Effector CD8-positive, alpha-beta T cell (primary cell): ENCODE data around the gene FCHO1.
A peak's percentile ranks its signal among the peaks of the same experiment; 100 is the strongest.

Experiments
- DNase-seq: peaks from one replicate; lab custom pipeline; 2025; lab: John Stamatoyannopoulos, UW

FCHO1 gene

DNA sequence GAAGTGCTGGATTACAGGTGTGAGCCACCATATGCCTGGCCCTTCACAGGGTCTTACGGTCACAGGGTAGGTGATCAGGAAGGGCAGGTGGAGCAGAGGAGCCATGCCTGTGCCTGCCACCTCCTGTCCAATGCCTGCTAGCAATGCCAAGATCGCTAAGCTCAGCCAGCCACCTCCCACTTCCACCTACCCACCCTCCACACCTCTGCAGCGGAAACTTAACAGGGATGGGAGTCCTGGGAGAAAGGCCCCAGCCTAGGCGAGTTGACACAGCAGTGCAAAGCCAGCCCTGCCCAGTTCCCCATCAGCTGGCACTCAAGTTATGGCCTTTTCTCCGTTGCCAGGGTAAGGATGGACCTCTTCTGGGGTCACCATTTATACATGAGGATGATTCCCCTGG lies 15.9 kb upstream of the FCHO1 start:
- DNase-seq = no peak

DNA sequence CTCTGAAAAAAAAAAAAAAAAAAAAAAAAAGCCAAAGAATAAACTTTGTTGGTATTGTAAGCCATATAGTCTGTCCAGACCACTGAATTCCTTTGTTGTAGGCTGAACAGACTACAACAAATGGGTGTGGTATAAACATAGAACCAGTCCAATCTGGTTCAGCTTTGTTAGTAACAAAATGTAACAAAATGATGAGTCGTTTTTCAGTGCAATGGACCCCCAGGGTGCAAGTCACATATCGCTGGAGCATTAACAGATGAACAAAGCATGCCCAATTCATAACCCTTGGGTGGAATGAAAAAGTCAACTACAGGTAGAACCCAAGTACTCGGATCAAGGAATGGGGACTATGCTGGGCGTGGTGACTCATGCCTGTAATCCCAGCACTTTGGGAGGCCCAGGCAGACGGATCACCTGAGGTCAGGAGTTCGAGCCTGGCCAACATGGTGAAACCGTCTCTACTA lies 13.6 kb upstream of the FCHO1 start:
- DNase-seq = no peak

DNA sequence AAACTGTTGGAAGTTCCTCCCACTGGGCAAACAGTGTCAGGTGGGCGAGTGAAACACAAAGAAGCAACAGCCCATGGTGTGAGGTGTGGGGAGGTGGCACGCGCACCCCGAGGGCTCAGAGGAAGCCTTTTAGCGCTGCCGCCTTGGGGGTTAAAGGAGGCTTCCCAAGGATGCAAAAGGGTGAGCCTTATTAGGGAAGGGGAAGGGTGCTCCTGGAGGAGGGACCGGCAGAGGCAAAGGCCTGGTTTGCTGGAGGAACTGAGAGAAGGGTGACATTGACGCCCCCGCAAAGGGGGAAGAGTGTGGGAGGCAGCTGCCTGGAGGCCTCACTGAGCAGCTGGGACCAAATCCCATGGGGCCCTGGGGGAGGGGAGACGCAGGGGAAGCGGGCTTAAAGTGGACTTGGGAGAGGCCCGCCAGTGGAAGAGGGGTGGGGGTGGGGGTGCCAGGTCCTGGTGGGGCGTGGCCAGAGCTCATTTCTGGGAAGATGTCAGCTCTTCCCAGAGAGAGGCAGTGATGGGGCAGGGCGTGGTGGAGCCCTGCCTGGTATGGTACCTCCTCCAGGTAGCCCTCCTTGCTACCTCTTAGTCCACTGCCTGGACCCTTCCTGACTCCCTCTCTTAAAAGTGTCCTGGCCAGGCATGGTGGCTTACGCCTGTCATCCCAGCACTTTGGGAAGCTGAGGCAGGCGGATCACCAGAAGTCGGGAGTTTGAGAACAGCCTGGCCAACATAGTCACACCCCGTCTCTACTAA lies 12.0 kb upstream of the FCHO1 start:
- DNase-seq = no peak

DNA sequence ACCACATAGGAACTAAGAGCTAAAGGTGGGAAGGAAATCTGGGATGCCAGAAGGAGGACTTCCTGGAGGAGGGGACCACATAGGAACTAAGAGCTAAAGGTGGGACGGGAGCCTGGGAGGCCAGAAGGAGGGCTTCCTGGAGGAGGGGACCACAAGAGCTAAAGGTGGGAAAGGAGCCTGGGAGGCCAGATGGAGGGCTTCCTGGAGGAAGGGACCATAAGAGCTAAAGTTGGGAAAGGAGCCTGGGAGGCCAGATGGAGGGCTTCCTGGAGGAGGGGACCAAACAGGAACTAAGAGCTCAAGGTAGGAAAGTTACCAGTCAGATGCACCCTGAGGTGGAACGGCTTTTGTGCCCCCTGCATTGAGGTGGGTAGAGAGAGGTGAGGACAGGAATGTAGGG lies 9.8 kb upstream of the FCHO1 start:
- DNase-seq = no peak

DNA sequence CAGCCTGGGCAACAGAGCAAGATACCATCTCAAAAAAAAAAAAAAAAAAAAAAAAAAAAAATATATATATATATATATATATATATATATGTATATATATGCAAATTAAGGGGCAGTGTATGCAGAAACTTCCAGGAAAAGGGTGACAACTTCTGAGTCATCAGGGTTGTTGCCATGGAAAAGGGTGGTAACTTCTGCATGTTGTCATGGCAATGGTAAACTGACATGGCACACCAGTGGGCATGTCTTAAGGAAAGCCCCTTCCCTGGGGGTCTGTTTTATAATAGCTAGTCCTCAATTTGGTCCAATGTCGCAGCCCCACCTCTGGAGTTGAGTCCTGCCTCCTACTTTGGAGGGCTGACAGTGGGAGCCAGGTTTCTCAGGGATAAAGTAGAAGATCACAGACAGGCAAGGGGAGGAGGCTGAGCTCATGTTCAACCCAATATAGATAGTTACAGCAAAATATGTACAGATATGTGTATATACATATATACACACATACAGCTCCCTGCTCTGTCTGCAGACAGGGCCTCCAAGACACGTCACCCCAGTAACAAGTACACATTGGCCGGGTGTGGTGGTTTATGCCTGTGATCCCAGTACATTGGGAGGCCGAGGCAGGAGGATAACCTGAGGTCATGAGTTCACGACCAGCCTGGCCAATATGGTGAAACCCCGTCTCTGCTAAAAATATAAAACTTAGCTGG lies 7.2 kb upstream of the FCHO1 start:
- no peak for DNase-seq

DNA sequence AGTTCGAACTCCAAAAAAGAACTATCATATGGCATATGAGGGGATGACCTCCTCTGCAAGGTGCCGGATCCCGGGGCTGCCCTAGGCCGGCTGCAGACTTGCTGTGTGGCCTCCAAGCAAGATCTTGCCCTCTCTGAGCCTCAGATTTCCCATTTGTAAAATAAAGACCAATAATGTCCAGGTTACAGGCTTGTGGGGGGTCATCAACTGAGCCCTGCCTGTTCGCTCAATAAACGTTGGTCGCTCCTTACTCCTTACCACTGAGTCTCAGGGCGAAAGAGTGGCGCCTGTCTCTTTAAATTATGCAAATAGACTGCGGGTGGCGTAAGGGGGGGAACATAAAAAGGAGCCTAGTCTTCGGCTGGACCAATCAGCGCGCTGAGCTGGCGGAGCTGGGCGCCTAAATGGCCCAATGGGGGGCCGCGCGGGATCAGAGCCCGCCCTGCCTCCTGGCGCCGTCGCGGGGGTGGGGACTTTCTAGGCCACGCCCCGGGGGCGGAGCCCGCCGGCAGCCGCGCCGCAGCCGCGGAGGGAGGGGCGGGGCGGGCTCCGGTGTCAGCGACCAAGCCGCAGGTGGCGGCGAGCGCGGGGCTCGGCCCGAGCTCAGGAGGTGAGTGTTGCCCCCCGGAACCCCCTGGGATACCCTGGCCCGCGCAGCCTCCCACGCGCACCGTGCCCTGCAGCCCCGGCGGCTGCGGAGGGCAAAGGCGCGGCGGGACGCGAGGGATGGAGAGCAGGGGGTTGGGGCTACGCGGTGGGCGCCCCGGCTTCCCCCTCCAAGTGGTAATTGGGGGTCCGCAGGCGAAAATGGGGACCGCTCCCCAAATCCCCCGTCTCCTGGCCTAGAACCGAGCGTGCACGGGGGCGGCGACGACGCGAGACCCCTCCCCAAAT lies 3.8 kb upstream of the FCHO1 start:
- DNase-seq = peak; percentile 89

DNA sequence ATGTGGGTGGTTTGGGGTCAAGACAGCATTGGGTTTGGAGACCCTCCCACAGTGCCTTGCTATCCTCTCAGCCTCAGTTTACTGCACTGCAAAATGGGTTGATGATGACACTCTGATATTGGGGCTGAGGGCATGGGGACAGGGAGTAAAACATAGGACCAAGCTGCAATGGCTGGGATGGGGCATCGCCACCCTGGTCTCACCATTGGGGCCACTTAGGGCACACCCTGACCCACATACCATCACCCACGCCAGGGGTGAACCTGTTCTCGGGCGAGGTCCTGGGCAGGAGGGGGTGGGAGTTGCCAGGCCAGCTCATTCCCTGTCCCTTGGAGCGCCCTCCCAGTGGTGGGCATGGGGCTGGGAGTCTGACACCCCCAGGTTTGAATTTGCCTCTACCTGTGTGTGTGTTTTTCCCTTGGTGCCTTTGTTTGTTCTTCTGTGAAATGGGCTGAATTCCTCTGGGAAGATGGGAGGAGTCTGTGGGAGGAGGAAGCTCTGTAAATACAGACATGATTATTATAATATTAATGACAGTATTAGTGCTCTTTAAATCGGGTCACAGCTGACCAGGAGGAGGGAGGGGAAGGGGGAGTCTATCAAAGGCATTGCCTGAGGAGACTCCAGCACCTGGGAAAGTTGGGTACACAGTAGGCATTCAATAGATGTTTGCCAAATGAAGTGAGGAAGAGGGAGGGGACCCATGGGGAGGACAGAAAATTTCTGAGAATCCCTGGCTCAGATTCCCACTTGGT lies 2.2 kb upstream of the FCHO1 start:
- no peak for DNase-seq

DNA sequence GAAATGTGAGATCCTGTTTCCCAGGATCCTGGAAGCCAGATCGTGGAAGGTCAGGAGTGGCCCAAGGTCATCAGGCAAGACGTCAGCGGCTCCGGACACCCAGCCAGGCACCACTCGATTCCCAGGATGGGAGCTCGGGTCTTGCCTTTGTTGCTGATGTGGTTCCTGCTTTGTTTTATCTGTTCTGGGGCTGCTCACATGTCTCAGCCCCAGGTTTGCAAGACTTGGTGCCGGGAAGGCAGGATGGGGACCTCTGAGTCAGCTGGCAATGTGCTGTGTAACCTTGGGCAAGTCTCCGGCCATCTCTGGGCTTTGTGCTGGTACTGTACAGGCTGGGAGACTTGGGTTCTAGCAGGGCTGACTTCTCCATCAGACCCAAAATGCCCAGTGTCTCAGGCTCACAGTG lies 1.4 kb upstream of the FCHO1 start:
- no peak for DNase-seq

DNA sequence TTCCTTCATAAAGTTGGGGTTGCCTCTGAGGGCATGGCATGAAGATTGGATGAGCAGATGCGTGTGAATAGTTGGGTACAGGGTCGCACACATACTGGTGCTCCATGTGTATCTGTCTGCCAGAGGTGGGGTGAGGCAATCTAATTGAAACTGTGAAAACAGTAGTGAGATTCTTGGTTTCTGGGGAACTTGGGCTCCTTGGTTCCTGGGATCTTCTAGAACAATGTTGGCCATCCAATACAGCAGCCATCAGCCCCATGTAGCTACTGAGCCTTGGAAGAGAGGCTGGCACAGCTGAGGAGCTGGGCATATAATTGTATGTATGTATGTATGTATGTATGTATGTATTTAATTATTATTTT lies 616 bp downstream of the FCHO1 start:
- DNase-seq = no peak

DNA sequence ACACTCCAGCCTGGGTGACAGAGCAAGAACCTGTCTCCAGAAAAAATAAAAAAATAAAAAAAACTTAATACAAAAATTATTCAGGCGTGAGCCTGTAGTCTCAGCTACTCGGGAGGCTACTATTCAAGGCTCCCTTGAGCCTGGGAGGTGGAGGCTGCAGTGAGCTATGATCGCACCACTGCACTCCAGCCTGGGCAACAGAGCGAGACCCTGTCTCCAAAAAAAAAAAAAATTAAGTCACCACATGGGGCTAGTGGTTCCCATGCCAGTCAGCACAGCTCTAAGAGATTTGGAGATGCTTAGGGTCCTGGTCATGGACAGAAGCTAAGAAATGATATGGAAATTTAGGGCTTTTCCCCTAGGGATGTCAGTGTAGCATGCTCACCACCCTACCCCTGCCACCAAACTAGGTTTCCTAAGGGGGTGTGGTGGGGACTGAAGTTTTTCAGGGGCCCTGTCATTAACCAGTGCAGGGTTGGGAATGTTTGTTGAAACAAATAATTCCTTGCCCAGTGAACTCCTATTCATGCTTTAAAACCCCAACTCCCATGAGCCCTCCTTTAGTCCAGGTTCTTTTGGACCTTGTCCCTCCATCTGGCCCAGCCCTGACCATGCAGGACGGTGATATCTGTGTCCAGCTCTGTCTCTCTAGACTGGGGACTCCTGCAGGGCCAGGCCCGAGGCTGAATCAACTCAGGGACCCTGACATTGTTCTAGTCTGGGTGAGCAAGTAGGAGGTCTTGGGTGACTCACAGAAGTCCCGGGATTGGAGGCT lies 1.8 kb downstream of the FCHO1 start:
- DNase-seq = no peak

DNA sequence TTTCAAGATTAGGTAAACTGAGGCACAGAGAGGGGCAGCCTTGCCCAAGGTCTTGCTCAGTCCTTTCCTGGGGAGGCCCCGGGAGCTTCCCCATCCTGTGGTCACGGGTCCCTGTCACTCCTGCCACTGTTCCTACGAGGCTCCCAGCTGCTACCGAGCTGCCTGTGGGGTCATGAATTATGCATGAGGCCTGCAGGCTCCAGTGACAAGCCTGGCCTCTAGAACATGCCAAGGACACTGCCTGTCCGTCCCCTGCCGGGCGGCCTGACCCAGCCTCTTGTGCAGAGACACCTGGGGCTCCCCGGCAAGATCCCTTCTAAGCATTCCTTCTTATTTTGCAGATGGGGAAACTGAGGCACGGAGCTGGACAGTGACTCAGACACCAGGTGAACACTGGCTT lies 2.7 kb downstream of the FCHO1 start:
- no peak for DNase-seq

DNA sequence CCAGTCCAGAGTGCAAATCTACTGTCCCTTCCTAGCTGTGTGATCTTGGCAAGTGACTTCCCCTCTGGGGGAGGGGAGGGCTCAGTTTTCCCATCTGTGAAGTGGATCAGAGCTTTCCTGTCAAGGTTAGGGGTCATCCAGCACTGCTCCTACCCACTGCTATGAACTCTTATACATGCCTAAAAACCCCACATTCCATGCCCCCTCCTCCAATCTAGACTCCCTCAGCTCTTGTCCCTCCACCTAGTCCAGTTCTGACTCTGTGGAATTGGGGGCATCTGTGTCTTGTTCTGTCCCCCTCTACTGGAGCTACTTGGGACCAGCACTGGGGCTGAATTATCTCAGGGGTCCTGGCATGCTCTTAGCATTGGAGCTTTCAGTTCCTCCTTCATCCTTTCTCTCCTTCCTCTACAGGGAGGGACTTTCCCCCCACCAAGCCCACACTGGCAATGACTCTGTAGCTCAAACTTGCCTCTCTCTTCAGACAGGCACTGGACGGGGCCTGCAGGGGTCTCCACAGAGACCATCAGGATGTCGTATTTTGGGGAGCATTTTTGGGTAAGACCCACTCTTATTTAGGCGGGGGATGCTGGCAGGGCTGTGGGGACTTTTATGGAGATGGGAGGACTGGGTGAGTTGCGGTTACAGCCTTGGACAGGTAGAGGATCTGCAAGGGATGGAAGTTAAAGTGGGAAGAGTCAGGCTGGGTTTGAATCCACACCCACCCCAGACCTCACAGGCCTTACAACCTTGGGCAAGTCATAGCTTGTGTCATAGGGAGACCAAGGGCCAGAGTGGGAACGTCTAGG lies 3.6 kb downstream of the FCHO1 start:
- DNase-seq = no peak

DNA sequence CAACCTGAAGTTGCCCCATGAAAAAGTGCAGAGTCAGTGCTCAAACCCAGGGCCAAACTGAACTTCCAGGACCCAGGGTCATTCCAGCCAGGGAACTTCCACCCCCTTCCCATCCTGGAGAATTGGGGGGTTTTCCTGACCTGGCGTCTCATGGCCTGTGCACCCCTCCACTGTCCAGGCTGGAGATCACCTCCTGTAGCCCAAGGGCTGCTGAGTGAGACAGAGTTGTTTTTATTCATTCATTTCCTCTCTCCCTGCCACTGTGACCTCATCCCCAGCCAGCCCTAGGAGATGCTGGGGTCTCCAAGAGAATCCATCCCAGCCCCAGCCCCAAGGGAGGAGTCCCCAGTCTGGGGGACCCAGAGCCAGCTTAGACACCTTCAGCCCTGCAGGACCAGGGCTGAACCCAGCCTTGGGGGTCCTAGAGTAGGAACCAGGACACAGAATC lies 4.2 kb downstream of the FCHO1 start:
- no peak for DNase-seq

DNA sequence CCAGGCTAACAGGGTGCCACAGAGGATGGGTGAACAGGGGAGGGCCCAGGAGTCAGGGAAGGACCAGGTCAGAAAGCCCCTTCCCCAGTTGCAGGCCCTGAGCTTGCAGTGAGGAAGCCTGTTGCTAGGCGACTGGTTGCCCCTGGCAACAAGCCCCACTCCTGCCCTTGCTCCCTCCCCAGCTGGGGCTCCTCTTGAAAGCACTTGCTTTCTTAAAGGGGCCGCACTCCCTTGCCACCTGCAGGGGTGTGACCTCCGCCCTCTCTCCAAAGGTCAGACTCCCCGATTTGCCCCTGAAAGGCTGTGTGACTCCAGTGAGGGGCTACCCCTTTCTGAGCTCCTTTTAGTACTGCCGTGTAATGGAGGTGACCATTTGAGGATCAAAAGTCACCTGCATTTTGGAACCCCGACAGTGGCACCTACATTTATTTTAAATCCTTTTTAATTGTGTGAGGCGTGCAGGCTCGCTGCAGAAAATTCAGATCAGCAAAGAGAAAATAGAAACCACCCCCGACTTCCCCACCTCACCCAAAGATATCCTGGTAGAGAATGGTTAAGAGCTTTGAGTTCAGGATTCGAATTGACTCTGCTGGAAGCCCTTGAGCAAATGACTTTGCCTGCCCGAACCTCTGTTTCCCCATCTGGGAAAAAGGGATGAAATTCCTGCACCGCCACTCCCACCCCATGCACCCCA lies 4.8 kb downstream of the FCHO1 start:
- peak; percentile 10 for DNase-seq

DNA sequence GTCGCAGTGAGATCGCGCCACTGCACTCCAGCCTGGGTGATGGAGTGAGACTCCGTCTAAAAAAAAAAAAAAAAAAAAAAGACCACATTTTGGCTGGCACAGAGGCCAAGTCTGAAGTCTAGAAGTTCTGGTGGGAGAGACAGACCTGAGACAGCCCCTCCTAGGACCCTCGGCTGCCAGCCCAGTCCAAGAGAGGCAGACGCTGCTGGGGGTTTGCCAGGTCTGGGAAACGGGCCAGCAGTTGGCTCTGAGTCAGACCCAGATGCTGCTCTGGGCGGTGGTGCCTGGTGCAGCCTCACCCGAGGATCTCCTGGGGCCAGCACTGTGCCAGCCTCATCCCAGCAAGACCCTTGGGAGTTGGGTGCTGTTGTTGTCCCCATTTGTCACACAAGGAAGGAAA lies 5.8 kb downstream of the FCHO1 start:
- DNase-seq = no peak

DNA sequence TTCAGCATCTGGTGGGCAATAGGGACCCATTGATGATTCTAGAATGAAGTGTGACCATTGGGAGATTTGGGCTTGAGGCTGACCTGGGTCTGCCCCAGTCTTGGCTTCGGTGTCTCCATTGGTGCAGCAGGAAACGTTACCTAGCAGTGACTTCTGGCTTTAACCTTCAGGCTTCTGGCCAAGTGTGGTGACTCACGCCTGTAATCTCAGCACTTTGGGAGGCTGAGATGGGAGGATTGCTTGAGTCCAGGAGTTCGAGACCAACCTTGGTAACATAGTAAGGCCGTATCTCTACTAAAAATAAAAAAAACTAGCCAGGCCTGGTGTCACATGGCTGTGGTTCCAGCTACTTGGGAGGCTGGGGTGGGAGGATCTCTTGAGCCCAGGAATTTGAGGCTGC lies 7.2 kb downstream of the FCHO1 start:
- DNase-seq = no peak

DNA sequence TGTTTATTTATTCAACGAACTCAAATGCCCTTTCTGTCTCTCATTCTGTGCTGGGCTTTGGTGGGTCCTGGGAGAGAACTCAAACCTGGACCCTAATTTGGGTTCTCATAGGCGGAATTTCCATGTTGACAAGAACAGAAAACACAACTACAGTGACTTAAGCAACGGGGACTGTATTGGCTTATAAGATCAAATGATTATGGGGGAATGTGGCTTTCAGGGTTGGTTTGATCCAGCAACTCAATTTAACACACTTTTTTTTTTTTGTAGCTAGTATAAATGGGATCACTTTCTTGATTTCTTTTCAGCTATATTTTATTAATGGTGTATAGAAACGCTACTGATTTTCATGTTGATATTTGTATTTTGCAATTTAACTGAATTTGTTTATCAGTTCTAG lies 9.9 kb downstream of the FCHO1 start:
- no peak for DNase-seq

DNA sequence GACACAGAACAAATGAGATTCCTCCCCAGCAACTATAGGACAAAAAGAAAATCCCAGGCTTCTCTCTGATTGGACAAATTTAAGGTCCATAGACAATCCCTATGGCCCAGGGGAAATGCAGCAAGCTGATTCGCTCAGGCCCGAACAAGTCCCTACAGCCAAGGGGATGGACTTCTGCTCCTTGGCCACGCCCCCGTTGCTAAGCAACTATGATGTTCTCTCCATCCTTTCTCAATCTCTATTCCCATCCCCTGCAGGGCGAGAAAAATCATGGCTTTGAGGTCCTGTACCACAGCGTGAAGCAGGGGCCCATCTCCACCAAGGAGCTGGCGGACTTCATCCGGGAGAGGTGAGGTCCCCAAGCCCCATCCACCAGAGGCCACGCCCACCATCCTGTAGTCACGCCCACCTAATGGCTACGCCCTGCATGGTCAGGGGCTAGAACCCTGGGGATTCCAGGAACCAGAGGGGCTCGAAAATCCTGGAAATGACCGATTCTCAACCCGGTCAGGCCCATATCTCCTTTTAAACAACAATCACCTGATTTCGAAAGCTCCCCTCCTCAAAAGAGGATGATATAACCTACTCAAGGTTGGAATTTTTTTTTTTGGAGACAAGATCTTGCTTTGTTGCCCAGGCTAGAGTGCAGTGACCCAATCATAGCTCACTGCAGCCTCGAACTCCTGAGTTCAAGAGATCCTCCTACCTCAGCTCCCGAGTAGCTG lies 11.4 kb downstream of the FCHO1 start:
- DNase-seq = no peak

DNA sequence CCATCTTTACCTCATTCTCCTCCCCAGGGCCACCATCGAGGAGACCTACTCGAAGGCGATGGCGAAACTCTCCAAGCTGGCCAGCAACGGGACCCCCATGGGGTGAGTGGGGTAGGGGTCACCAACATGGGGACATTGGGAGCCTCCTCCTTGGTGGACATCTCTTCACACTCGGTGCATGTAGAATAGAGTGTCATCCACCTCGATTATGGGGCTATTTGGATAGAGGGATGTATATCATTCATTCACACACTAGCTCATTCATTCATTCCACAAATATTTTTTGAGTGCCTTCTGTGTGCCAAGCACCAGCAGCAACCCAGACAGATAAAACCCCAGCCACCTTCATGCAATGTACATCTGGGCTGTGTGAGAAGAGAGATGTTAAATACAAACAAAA lies 13.1 kb downstream of the FCHO1 start:
- no peak for DNase-seq
